HepG2 (cell line): ENCODE data around the gene DUSP22. TPM values are rescaled to one million over a fixed set of nuclear protein-coding genes. Genes with fewer than 3 reads are reported as not detected.

ENCODE experiments used
- ATAC-seq: fragments of 200-7000 bp; cut with Tn5 transposase; 3 replicates; pipeline ENCODE4 v1.9.1; 2020; ENCODE audit warnings: mild to moderate bottlenecking, moderate library complexity
- BruUV-seq: library from RNA; stranded (reverse); fragments of 400-500 nt; replicated peaks from 2 replicates; lab custom pipeline; 2021; lab: Mats Ljungman, UMichigan
- CTCF ChIA-PET: fragments of 300-600 bp; formaldehyde crosslinking; extraction: SDS; loops from one replicate; lab custom pipeline; 2021; ENCODE audit warnings: low total read pairs, inconsistent platforms, low intra/inter-chr PET ratio; lab: Yijun Ruan, JAX
- POLR2A ChIA-PET: fragments of 350-600 bp; sonication (Branson Sonifier 250); formaldehyde crosslinking; loops from one replicate; lab custom pipeline; 2020; ENCODE audit warnings: antibody characterized with exemption, inconsistent platforms; lab: Yijun Ruan, JAX
- DNase-seq: peaks from one replicate; pipeline ENCODE4 v3.0.0-alpha.2; 2015; ENCODE audit warnings: low spot score
- FAIRE-seq: peaks from 3 replicates; lab custom pipeline; 2011; peaks lifted over from hg19 to GRCh38; lab: Jason Lieb, UNC
- H2AFZ ChIP-seq: one replicate; pipeline ENCODE4 v1.6.1; 2011; ENCODE audit warnings: low read length, inconsistent platforms
- H3K27ac ChIP-seq: fragments of 300-600 bp; 3 replicates; pipeline ENCODE4 v1.8.0; 2011; ENCODE audit warnings: mixed run types, mild to moderate bottlenecking, mixed read lengths, low read length, inconsistent platforms; ENCODE audit not compliant: insufficient read depth; ENCODE audit errors: extremely low read length
- H3K27me3 ChIP-seq, 2 experiments: fragments of 200-600 bp in 1 of 2; 2 replicates in 1 of 2; 3 replicates in 1 of 2; pipeline versions ENCODE4 v1.6.0 to v1.8.0; 2011; ENCODE audit warnings: low read length in 2 of 2, mild to moderate bottlenecking in 2 of 2, moderate library complexity in 2 of 2, inconsistent platforms in 1 of 2; ENCODE audit not compliant: insufficient read depth in 2 of 2, control insufficient read depth in 1 of 2
- H3K36me3 ChIP-seq, 2 experiments: fragments of 200-600 bp in 1 of 2; replicated peaks in 1 of 2; 2 replicates in 1 of 2; 3 replicates in 1 of 2; pipeline versions ENCODE4 v1.5.1 to v1.8.0; 2011; ENCODE audit warnings: low read length in 2 of 2, inconsistent platforms in 1 of 2; ENCODE audit not compliant: insufficient read depth in 2 of 2, control insufficient read depth in 1 of 2
- H3K4me1 ChIP-seq: 2 replicates; pipeline ENCODE4 v1.5.1; 2012; ENCODE audit warnings: low read length, inconsistent platforms; ENCODE audit not compliant: insufficient read depth
- H3K4me2 ChIP-seq: 2 replicates; pipeline ENCODE4 v1.6.0; 2011; ENCODE audit warnings: low read depth, low read length, inconsistent platforms
- H3K4me3 ChIP-seq, 3 experiments: fragments of 200-600 bp in 1 of 3; sonication (generic), shearing (Covaris generic) in 1 of 3; replicated peaks in 1 of 3; 2 replicates each; pipeline ENCODE4 v1.5.1; 2011 to 2016; ENCODE audit warnings: low read length in 3 of 3, inconsistent platforms in 2 of 3, low read depth in 2 of 3, mild to moderate bottlenecking in 2 of 3, control low read depth in 1 of 3, mixed read lengths in 1 of 3; ENCODE audit not compliant: insufficient read depth in 1 of 3
- H3K79me2 ChIP-seq: one replicate; pipeline ENCODE4 v1.6.1; 2011; ENCODE audit warnings: low read length, inconsistent platforms; ENCODE audit not compliant: insufficient read depth
- H3K9ac ChIP-seq: 2 replicates; pipeline ENCODE4 v1.6.0; 2011; ENCODE audit warnings: mild to moderate bottlenecking, low read depth, low read length, inconsistent platforms; ENCODE audit not compliant: insufficient read depth
- H3K9me3 ChIP-seq: 2 replicates; pipeline ENCODE4 v1.5.1; 2012; ENCODE audit warnings: mild to moderate bottlenecking, low read length
- H4K20me1 ChIP-seq: 2 replicates; pipeline ENCODE4 v1.6.0; 2011; ENCODE audit warnings: inconsistent platforms, mild to moderate bottlenecking, low read length, moderate library complexity; ENCODE audit not compliant: insufficient read depth
- GPN1 ChIP-seq: sonication (generic); formaldehyde crosslinking; IDR thresholded peaks from 2 replicates; pipeline ENCODE4 v1.5.1; 2020; ENCODE audit warnings: missing genetic modification reagents, borderline replicate concordance
- HOXA3 ChIP-seq: sonication (generic); formaldehyde crosslinking; IDR thresholded peaks from 2 replicates; pipeline ENCODE4 v1.5.0; 2020; ENCODE audit warnings: missing genetic modification reagents
- JARID2 ChIP-seq: sonication (generic); formaldehyde crosslinking; IDR thresholded peaks from 2 replicates; pipeline ENCODE4 v1.8.1; 2023; ENCODE audit warnings: missing genetic modification reagents, inconsistent platforms; ENCODE audit not compliant: insufficient replicate concordance
- RAD51 ChIP-seq: fragments of 450-650 bp; IDR thresholded peaks from 2 replicates; pipeline ENCODE4 v1.6.1; 2016; ENCODE audit warnings: borderline replicate concordance
- ZFAT ChIP-seq: sonication (generic); formaldehyde crosslinking; conservative IDR thresholded peaks from 2 replicates; pipeline ENCODE4 v1.8.1; 2023; ENCODE audit warnings: missing genetic modification reagents, inconsistent platforms
- ZNF431 ChIP-seq: sonication (generic); formaldehyde crosslinking; IDR thresholded peaks from 2 replicates; pipeline ENCODE4 v1.9.0; 2022; ENCODE audit warnings: missing genetic modification reagents, low read depth, mild to moderate bottlenecking, borderline replicate concordance
- WGBS: methylation state at CpG from one replicate; pipeline ENCODE4 v1.1.6; 2017; ENCODE audit warnings: low lambda C conversion rate; 5-methylcytosine and 5-hydroxymethylcytosine counted together
- in situ Hi-C: cut with HindIII; loops from 2 replicates; pipeline ENCODE4 v1.10.0; 2017; ENCODE audit warnings: low pct_unique_long_range_greater_than_20kb; ENCODE audit not compliant: extremely low pct_ligation_motif_present
- intact Hi-C: fragments of 100-400 bp; cut with micrococcal nuclease; formaldehyde crosslinking; loops from one replicate; pipeline ENCODE4 v1.10.0; 2022; ENCODE audit not compliant: unreplicated experiment
- polyA plus RNA-seq, 8 experiments: library from polyadenylated mRNA; depleted of rRNA in 3 of 8; stranded (reverse) in 7 of 8; unstranded in 1 of 8; fragments of >200 nt; fragmentation: Illumina TruSeq in 4 of 8; extraction: Trizol in 4 of 8; gene quantifications; 2 replicates each; pipeline versions ENCODE4 v1.2.1 to v1.2.3, GENCODE V29; 2011 to 2016; ENCODE audit warnings: low read depth in 4 of 8, missing spikeins in 1 of 8, mixed read lengths in 1 of 8; ENCODE audit not compliant: insufficient read depth in 1 of 8
- total RNA-seq, 5 experiments: library from RNA; depleted of rRNA; stranded (reverse); fragments of >200 nt; fragmentation: Illumina TruSeq; extraction: Trizol; gene quantifications; 2 replicates each; pipeline ENCODE4 v1.2.3, GENCODE V29; 2016; ENCODE audit warnings: low read depth in 1 of 5
- TF ChIP-seq, protein P1 (sequence below): sonication (generic); formaldehyde crosslinking; IDR thresholded peaks from 2 replicates; pipeline ENCODE4 v1.8.1; 2023; ENCODE audit warnings: missing genetic modification reagents, inconsistent platforms, borderline replicate concordance
- TF ChIP-seq, protein P2 (sequence below): sonication (generic); formaldehyde crosslinking; IDR thresholded peaks from 2 replicates; pipeline ENCODE4 v1.5.0; 2020; ENCODE audit warnings: missing genetic modification reagents, mild to moderate bottlenecking, borderline replicate concordance
- TF ChIP-seq, protein P3 (sequence below): sonication (generic); formaldehyde crosslinking; IDR thresholded peaks from 2 replicates; pipeline ENCODE4 v1.4.0; 2020; ENCODE audit warnings: mild to moderate bottlenecking, missing genetic modification reagents, borderline replicate concordance

The DUSP22 gene
- total and polyA plus RNA-seq, 2 of the 13 experiments (the other 11 are each of a cell fraction or from before 2014, with no cell fraction given), result 20.2 to 32.8 TPM

DNA sequence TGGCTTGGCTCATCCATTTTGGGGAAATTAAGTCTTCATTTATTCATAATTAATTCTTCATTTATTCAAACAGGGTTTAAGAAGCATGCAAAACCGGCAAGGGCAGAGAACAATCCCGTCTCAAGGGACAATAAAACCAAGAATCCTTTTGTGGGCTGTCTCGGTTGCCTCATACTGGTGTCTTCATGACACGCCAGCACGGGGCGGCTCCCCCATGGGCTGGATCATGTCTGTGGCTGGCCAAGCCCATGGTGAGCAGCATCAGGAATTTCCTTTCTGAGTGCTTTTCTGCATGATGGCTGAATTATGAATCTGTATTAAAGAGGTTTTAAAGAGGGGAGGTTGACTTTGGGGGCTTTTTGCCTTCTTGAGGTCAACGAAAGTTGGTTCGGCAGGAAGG is 38.3 kb upstream of the DUSP22 start:
- FAIRE-seq, result no peak
- DNase-seq, result no peak
- ChIA-PET POLR2A (no interaction called here), CTCF (no interaction called here)
- Histone ChIP-seq H3K9ac (no peak overlapping the region), H3K27ac (no peak overlapping the region), H3K4me3 (no peak overlapping the region), H3K9me3 (no peaks in the 10 kb centered on the region), H4K20me1 (no peaks in the 10 kb centered on the region), H3K79me2 (no peaks in the 10 kb centered on the region), H2AFZ (no peak overlapping the region), H3K4me1 (peaks cover 15% of the 10 kb centered on the region), H3K4me2 (no peak overlapping the region), H3K36me3 (no peaks in the 10 kb centered on the region), H3K27me3 (peaks cover 1 to 16% of the 10 kb centered on the region in 2 experiments; a peak in 3 of 5 replicates)
- ATAC-seq, result no peak
- 71% methylated on average over 8 of the region's 8 CpGs for WGBS
- in situ Hi-C loops (no loop called here), intact Hi-C loops (no loop called here)
- no peak for TF ChIP-seq HOXA3 (CRISPR knock-in tag)
- TF ChIP-seq, protein P1, sequence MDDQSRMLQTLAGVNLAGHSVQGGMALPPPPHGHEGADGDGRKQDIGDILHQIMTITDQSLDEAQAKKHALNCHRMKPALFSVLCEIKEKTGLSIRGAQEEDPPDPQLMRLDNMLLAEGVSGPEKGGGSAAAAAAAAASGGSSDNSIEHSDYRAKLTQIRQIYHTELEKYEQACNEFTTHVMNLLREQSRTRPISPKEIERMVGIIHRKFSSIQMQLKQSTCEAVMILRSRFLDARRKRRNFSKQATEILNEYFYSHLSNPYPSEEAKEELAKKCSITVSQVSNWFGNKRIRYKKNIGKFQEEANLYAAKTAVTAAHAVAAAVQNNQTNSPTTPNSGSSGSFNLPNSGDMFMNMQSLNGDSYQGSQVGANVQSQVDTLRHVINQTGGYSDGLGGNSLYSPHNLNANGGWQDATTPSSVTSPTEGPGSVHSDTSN (CRISPR knock-in tag), result no peak
- BruUV-seq, result no TSS peak

DNA sequence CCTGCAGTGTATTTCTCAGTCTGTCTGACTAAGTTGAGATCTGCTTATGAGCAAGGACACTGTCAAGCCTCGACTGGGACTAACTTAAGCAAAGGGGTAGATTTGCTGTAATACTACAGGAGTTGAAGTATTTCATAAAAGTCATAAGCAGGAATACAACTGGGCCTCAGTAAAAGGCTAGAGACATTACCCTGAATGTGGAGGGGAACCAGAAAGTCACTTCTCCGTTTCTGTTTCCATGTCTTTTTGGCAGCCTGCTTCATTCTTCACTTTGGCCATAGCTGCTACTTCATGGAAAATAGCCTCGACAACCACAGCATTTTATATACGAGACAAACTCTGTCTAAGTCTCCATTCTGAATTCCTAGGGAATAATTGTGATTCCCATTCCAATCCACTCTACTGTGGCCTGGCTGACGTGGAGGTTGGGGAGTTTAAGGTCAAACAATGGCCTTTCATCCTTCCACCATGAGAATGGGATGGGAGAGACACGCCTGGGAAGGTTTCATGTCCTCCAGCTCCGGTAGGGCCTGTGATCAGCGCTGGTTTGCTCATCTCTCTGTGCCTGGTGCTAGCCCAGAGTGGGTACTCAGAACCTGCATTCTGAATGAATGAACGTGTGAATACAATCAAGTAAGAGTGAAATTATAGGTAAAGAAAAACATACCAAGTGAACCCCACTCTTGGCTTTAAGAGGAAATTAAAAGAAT is 37.1 kb upstream of the DUSP22 start:
- Histone ChIP-seq H3K27ac (no peak overlapping the region), H3K9me3 (no peaks in the 10 kb centered on the region), H4K20me1 (no peaks in the 10 kb centered on the region), H3K9ac (no peak overlapping the region), H3K27me3 (peaks cover 1 to 16% of the 10 kb centered on the region in 2 experiments; a peak in 3 of 5 replicates), H3K79me2 (no peaks in the 10 kb centered on the region), H3K36me3 (no peaks in the 10 kb centered on the region), H2AFZ (no peak overlapping the region), H3K4me1 (peaks cover 15% of the 10 kb centered on the region), H3K4me2 (no peak overlapping the region), H3K4me3 (no peak overlapping the region)
- DNase-seq (no peak), ATAC-seq (no peak; the same call in 2 of the 3 replicates), FAIRE-seq (no peak)
- intact Hi-C loops, result no loop called here
- CTCF ChIA-PET, result no interaction called here
- WGBS, result 31% methylated on average over 9 of the region's 9 CpGs
- in situ Hi-C loops, result no loop called here
- POLR2A ChIA-PET, result no interaction called here
- no TSS peak for BruUV-seq
- no peak for TF ChIP-seq RAD51
- no peak for TF ChIP-seq ZNF431
- no peak for TF ChIP-seq GPN1 (CRISPR knock-in tag)
- TF ChIP-seq ZFAT, result no peak
- TF ChIP-seq JARID2, result no peak
- TF ChIP-seq, protein P2, sequence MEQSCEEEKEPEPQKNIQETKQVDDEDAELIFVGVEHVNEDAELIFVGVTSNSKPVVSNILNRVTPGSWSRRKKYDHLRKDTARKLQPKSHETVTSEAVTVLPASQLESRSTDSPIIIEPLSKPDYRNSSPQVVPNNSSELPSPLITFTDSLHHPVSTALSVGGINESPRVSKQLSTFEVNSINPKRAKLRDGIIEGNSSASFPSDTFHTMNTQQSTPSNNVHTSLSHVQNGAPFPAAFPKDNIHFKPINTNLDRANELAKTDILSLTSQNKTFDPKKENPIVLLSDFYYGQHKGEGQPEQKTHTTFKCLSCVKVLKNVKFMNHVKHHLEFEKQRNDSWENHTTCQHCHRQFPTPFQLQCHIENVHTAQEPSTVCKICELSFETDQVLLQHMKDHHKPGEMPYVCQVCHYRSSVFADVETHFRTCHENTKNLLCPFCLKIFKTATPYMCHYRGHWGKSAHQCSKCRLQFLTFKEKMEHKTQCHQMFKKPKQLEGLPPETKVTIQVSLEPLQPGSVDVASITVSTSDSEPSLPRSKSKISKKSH (CRISPR knock-in tag), result no peak
- TF ChIP-seq, protein P3, sequence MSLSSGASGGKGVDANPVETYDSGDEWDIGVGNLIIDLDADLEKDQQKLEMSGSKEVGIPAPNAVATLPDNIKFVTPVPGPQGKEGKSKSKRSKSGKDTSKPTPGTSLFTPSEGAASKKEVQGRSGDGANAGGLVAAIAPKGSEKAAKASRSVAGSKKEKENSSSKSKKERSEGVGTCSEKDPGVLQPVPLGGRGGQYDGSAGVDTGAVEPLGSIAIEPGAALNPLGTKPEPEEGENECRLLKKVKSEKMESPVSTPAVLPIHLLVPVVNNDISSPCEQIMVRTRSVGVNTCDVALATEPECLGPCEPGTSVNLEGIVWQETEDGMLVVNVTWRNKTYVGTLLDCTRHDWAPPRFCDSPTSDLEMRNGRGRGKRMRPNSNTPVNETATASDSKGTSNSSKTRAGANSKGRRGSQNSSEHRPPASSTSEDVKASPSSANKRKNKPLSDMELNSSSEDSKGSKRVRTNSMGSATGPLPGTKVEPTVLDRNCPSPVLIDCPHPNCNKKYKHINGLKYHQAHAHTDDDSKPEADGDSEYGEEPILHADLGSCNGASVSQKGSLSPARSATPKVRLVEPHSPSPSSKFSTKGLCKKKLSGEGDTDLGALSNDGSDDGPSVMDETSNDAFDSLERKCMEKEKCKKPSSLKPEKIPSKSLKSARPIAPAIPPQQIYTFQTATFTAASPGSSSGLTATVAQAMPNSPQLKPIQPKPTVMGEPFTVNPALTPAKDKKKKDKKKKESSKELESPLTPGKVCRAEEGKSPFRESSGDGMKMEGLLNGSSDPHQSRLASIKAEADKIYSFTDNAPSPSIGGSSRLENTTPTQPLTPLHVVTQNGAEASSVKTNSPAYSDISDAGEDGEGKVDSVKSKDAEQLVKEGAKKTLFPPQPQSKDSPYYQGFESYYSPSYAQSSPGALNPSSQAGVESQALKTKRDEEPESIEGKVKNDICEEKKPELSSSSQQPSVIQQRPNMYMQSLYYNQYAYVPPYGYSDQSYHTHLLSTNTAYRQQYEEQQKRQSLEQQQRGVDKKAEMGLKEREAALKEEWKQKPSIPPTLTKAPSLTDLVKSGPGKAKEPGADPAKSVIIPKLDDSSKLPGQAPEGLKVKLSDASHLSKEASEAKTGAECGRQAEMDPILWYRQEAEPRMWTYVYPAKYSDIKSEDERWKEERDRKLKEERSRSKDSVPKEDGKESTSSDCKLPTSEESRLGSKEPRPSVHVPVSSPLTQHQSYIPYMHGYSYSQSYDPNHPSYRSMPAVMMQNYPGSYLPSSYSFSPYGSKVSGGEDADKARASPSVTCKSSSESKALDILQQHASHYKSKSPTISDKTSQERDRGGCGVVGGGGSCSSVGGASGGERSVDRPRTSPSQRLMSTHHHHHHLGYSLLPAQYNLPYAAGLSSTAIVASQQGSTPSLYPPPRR (CRISPR knock-in tag), result no peak
